ENCODE results near the gene DCAF4.

DNA sequence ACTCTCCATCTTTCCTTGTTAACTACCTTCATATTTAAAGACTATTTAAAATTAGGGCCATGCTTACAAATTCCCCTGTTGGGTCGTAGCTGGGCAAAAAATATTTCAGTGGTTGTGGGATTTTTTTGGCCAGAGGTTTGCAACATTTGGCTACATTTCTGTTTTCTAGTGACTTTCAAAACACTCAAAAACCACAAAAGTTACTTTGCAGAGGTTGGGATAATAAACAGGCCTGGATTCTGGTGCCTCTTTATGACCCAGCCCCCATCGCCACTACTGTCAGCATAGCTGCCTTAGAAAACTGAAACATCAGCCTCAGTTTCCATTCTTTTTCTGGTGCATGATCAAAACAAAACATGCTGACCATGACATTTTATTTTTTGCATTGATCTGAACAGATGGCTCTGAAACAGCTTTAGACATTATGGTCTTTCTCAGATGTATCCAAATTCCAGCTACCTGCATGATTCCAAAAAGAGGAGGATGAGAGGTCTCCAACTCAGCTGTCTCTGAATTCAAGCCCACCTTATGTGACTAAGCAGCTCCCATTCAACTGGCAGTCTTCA lies 37.5 kb upstream of the DCAF4 start:
- TF ChIP-seq, protein P1, sequence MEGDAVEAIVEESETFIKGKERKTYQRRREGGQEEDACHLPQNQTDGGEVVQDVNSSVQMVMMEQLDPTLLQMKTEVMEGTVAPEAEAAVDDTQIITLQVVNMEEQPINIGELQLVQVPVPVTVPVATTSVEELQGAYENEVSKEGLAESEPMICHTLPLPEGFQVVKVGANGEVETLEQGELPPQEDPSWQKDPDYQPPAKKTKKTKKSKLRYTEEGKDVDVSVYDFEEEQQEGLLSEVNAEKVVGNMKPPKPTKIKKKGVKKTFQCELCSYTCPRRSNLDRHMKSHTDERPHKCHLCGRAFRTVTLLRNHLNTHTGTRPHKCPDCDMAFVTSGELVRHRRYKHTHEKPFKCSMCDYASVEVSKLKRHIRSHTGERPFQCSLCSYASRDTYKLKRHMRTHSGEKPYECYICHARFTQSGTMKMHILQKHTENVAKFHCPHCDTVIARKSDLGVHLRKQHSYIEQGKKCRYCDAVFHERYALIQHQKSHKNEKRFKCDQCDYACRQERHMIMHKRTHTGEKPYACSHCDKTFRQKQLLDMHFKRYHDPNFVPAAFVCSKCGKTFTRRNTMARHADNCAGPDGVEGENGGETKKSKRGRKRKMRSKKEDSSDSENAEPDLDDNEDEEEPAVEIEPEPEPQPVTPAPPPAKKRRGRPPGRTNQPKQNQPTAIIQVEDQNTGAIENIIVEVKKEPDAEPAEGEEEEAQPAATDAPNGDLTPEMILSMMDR (conservative IDR thresholded peaks at IDR 0.05; ENCODE audit: low read depth, low read length) = no peak
- TF ChIP-seq CEBPB (IDR thresholded peaks at IDR 0.05; ENCODE audit: low read depth, low read length) (no peak), POLR2A (IDR thresholded peaks at IDR 0.05; ENCODE audit: low read depth, low read length) (no peak), BHLHE40 (IDR thresholded peaks at IDR 0.05; ENCODE audit: low read depth, low read length) (no peak), MXI1 (IDR thresholded peaks at IDR 0.05; ENCODE audit: borderline replicate concordance, low read depth, low read length) (no peak)
- TF ChIP-seq, protein P2, sequence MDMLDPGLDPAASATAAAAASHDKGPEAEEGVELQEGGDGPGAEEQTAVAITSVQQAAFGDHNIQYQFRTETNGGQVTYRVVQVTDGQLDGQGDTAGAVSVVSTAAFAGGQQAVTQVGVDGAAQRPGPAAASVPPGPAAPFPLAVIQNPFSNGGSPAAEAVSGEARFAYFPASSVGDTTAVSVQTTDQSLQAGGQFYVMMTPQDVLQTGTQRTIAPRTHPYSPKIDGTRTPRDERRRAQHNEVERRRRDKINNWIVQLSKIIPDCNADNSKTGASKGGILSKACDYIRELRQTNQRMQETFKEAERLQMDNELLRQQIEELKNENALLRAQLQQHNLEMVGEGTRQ (IDR thresholded peaks at IDR 0.05; ENCODE audit: low read depth, low read length) = no peak

Data from IMR-90 (cell line).